Keratinocyte (primary cell): ENCODE data around the gene ABITRAM. TPM values are rescaled to one million over a fixed set of nuclear protein-coding genes. Genes with fewer than 3 reads are reported as not detected.

Experiments used
- DNase-seq: peaks from one replicate; pipeline ENCODE4 v3.0.0-alpha.2; 2011; ENCODE audit warnings: low read depth, missing footprints, low spot score
- FAIRE-seq: peaks from 2 replicates; lab custom pipeline; 2011; peaks lifted over from hg19 to GRCh38; lab: Jason Lieb, UNC
- H2AFZ ChIP-seq: 2 replicates; pipeline ENCODE4 v1.6.0; 2012; ENCODE audit warnings: low read length, control low read depth, inconsistent platforms; ENCODE audit not compliant: control insufficient read depth
- H3K27ac ChIP-seq: 2 replicates; pipeline ENCODE4 v1.5.1; 2011; ENCODE audit warnings: low read length; ENCODE audit not compliant: control insufficient read depth, insufficient read depth
- H3K27me3 ChIP-seq: 3 replicates; pipeline ENCODE4 v1.6.0; 2011; ENCODE audit warnings: low read length; ENCODE audit not compliant: control insufficient read depth, insufficient read depth; ENCODE audit errors: extremely low read depth
- H3K36me3 ChIP-seq, 2 experiments: 2 replicates in 1 of 2; 3 replicates in 1 of 2; pipeline ENCODE4 v1.5.1; 2011; ENCODE audit warnings: low read length in 2 of 2, mild to moderate bottlenecking in 1 of 2; ENCODE audit not compliant: control insufficient read depth in 2 of 2, insufficient read depth in 2 of 2; ENCODE audit errors: extremely low read depth in 1 of 2
- H3K4me1 ChIP-seq: 3 replicates; pipeline ENCODE4 v1.5.1; 2011; ENCODE audit warnings: low read length; ENCODE audit not compliant: control insufficient read depth, insufficient read depth; ENCODE audit errors: extremely low read depth
- H3K4me2 ChIP-seq: 3 replicates; pipeline ENCODE4 v1.6.0; 2011; ENCODE audit warnings: low read depth, low read length; ENCODE audit not compliant: control insufficient read depth, insufficient read depth; ENCODE audit errors: extremely low read depth
- H3K4me3 ChIP-seq, 3 experiments: fragments of 200-600 bp in 1 of 3; sonication (generic) in 1 of 3; 2 replicates in 2 of 3; 3 replicates in 1 of 3; pipeline ENCODE4 v1.5.1; 2011 to 2016; ENCODE audit warnings: low read length in 3 of 3, mild to moderate bottlenecking in 3 of 3, control low read depth in 2 of 3, inconsistent platforms in 1 of 3, low read depth in 1 of 3, mixed read lengths in 1 of 3, mixed run types in 1 of 3, moderate library complexity in 1 of 3; ENCODE audit not compliant: control insufficient read depth in 2 of 3, insufficient read depth in 2 of 3; ENCODE audit errors: extremely low read depth in 1 of 3
- H3K79me2 ChIP-seq: 2 replicates; pipeline ENCODE4 v1.6.0; 2012; ENCODE audit warnings: low read length; ENCODE audit not compliant: control insufficient read depth, insufficient read depth
- H3K9ac ChIP-seq: 3 replicates; pipeline ENCODE4 v1.6.0; 2011; ENCODE audit warnings: low read length; ENCODE audit not compliant: control insufficient read depth, insufficient read depth; ENCODE audit errors: extremely low read depth
- H3K9me1 ChIP-seq: 3 replicates; pipeline ENCODE4 v1.6.0; 2011; ENCODE audit warnings: low read length; ENCODE audit not compliant: control insufficient read depth, insufficient read depth; ENCODE audit errors: extremely low read depth
- H3K9me3 ChIP-seq: 2 replicates; pipeline ENCODE4 v1.5.1; 2012; ENCODE audit warnings: low read depth, low read length; ENCODE audit not compliant: control insufficient read depth
- H4K20me1 ChIP-seq: 3 replicates; pipeline ENCODE4 v1.6.0; 2011; ENCODE audit warnings: low read length; ENCODE audit not compliant: control insufficient read depth, insufficient read depth; ENCODE audit errors: extremely low read depth
- CTCF ChIP-seq, 3 experiments: IDR thresholded peaks in 1 of 3; conservative IDR thresholded peaks in 1 of 3; optimal IDR thresholded peaks in 1 of 3; 2 replicates in 2 of 3; 3 replicates in 1 of 3; pipeline versions ENCODE3 to v1.5.1; 2011; ENCODE audit warnings: low read length in 3 of 3, mild to moderate bottlenecking in 3 of 3, moderate library complexity in 2 of 3, control low read depth in 1 of 3, inconsistent platforms in 1 of 3; ENCODE audit not compliant: insufficient read depth in 2 of 3; ENCODE audit errors: extremely low read depth in 1 of 3
- EZH2 ChIP-seq: IDR thresholded peaks from one replicate; pipeline ENCODE4 v1.6.1; 2012; ENCODE audit warnings: inconsistent platforms, mild to moderate bottlenecking, low read length, moderate library complexity
- dilution Hi-C: fragments of 300-500 bp; cut with MboI; formaldehyde crosslinking; loops from one replicate; pipeline ENCODE4 v1.7.0; 2020; ENCODE audit warnings: low sequenced_read_pairs; ENCODE audit not compliant: extremely low pct_ligation_motif_present
- polyA plus RNA-seq, 5 experiments: library from polyadenylated mRNA; depleted of rRNA in 3 of 5; stranded (reverse) in 3 of 5; stranded (forward) in 1 of 5; unstranded in 1 of 5; fragments of >200 nt; gene quantifications; 1 replicate in 1 of 5; 2 replicates in 3 of 5; 3 replicates in 1 of 5; pipeline versions ENCODE4 v1.2.1 to v1.2.3, GENCODE V29; 2011 to 2012; ENCODE audit warnings: missing spikeins in 2 of 5, low read depth in 1 of 5, low replicate concordance in 1 of 5

Gene ABITRAM
- polyA plus RNA-seq, 1 donor (not counting 4 experiments of a cell fraction or from before 2014, with no cell fraction given): 30.5 TPM

GRCh38 chr9:108961151-108961550 is 27.0 kb downstream of the ABITRAM start:
- no peaks in the 10 kb centered on the region for H3K4me1 ChIP-seq
- H4K20me1 ChIP-seq: no peaks in the 10 kb centered on the region
- H3K27me3 ChIP-seq: no peaks in the 10 kb centered on the region
- no peak overlapping the region for H3K9ac ChIP-seq
- H3K27ac ChIP-seq: no peak overlapping the region
- H3K36me3 ChIP-seq: peaks cover 10 to 20% of the 10 kb centered on the region in 2 experiments
- H3K4me2 ChIP-seq: no peak overlapping the region
- no peaks in the 10 kb centered on the region for H3K9me3 ChIP-seq
- no peaks in the 10 kb centered on the region for H3K79me2 ChIP-seq
- FAIRE-seq: no peak
- no peak overlapping the region for H3K4me3 ChIP-seq
- H3K9me1 ChIP-seq: no peaks in the 10 kb centered on the region
- dilution Hi-C loops: no loop called here
- DNase-seq: no peak
- no peak for TF ChIP-seq EZH2
- no peak for TF ChIP-seq CTCF (optimal IDR thresholded peaks at IDR 0.05 in 1 of 3, IDR thresholded peaks at IDR 0.05 in 1 of 3, conservative IDR thresholded peaks at IDR 0.05 in 1 of 3; ENCODE audit: extremely low read depth in 1 of 3, insufficient read depth in 2 of 3, low read length in 3 of 3)
- no peak overlapping the region for H2AFZ ChIP-seq

GRCh38 chr9:108963459-108964143 is 29.4 kb downstream of the ABITRAM start:
- H3K36me3 ChIP-seq: peaks cover 14 to 22% of the 10 kb centered on the region in 2 experiments
- no peaks in the 10 kb centered on the region for H3K27me3 ChIP-seq
- H4K20me1 ChIP-seq: no peaks in the 10 kb centered on the region
- H3K79me2 ChIP-seq: no peaks in the 10 kb centered on the region
- H3K4me3 ChIP-seq: no peak overlapping the region
- no peak overlapping the region for H3K27ac ChIP-seq
- no peak overlapping the region for H3K4me2 ChIP-seq
- no peak overlapping the region for H2AFZ ChIP-seq
- TF ChIP-seq CTCF (optimal IDR thresholded peaks at IDR 0.05 in 1 of 3, IDR thresholded peaks at IDR 0.05 in 1 of 3, conservative IDR thresholded peaks at IDR 0.05 in 1 of 3; ENCODE audit: extremely low read depth in 1 of 3, insufficient read depth in 2 of 3, low read length in 3 of 3) (no peak), EZH2 (no peak)
- H3K4me1 ChIP-seq: no peaks in the 10 kb centered on the region
- no peaks in the 10 kb centered on the region for H3K9me1 ChIP-seq
- no peaks in the 10 kb centered on the region for H3K9me3 ChIP-seq
- DNase-seq (no peak), FAIRE-seq (no peak)
- no peak overlapping the region for H3K9ac ChIP-seq
- dilution Hi-C loops: no loop called here
